GM18502 (cell line): ENCODE data around the gene PCK1.

Experiments
- ATAC-seq: cut with Tn5 transposase; IDR thresholded peaks from one replicate; pipeline ENCODE4 v1.9.1; 2021; ENCODE audit warnings: mild to moderate bottlenecking; ENCODE audit not compliant: unreplicated experiment, poor library complexity

Gene PCK1

DNA sequence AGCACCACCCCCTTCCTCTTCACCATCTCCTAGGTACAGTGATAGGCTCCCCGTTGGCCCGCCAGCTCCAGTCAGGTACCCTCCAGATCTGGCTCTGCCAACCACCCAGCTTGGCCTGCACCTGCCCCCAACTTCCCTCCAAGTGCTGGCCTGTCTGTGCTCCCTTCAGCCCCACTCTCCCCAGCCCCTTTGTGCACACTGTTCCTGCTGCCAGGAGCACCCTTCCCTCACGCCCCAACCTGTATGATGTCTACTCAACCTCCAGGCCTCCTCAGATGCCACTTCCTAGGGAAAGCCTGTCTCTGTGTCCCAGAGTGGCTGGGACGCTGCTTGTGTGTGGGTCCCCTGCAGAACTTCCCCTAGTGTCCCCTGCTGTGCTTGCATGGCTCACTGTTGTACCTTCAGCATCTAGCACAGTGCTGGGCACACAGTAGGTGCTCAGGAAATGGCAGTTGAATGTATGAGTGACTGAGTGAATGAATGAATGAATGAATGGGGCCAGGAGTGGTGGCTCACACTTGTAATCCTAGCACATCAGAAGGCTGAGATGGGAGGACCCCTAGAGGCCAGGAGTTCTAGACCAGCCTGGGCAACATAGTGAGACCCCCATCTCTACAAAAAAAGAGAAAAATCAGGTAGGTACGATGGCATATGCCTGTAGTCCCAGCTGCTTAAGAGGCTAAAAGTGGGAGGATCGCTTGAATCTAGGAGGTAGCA lies 56.3 kb downstream of the PCK1 start:
- no peak for ATAC-seq
